Gastrocnemius medialis (tissue), 4 donors: Measurements from ENCODE around the gene SMIM10L2A. TPM values are rescaled to one million over a fixed set of nuclear protein-coding genes. Genes with fewer than 3 reads are reported as not detected.

ENCODE experiments used
- ATAC-seq, 2 donors: fragments of 150-250 bp; one replicate each; pipeline ENCODE4 v1.9.1; 2016
- DNase-seq, 2 donors: peaks; one replicate each; pipeline ENCODE4 v3.0.0-alpha.2; 2019
- H3K27ac ChIP-seq, 4 donors: fragments of 200-600 bp; sonication (generic); 1 replicate in 1 of 4; 2 replicates in 3 of 4; pipeline ENCODE4 v1.5.1; 2016 to 2018; ENCODE audit warnings: mild to moderate bottlenecking in 2 of 4, moderate library complexity in 1 of 4
- H3K27me3 ChIP-seq, 3 donors: fragments of 200-600 bp; sonication (generic) in 2 of 3; 1 replicate in 1 of 3; 2 replicates in 2 of 3; pipeline versions ENCODE4 v1.5.1 to v1.6.0; 2016 to 2019; ENCODE audit warnings: mild to moderate bottlenecking in 1 of 3, moderate library complexity in 1 of 3
- H3K36me3 ChIP-seq, 2 donors: fragments of 200-600 bp; sonication (generic) in 1 of 2; one replicate each; pipeline ENCODE4 v1.5.1; 2017 to 2018
- H3K4me1 ChIP-seq, 2 donors: fragments of 200-600 bp; sonication (generic) in 1 of 2; one replicate each; pipeline ENCODE4 v1.5.1; 2016 to 2017; ENCODE audit warnings: mild to moderate bottlenecking in 2 of 2
- H3K4me3 ChIP-seq, 4 donors: fragments of 200-600 bp; sonication (generic) in 3 of 4; 1 replicate in 1 of 4; 2 replicates in 3 of 4; pipeline ENCODE4 v1.5.1; 2016 to 2019; ENCODE audit warnings: mild to moderate bottlenecking in 2 of 4
- H3K9me3 ChIP-seq, 3 donors: fragments of 200-600 bp; sonication (generic) in 2 of 3; 1 replicate in 1 of 3; 2 replicates in 2 of 3; pipeline ENCODE4 v1.5.1; 2016 to 2019
- POLR2A ChIP-seq, 2 donors: fragments of 450-650 bp; IDR thresholded peaks; one replicate each; pipeline ENCODE4 v1.6.1; 2017; ENCODE audit warnings: antibody characterized with exemption in 2 of 2, mild to moderate bottlenecking in 2 of 2, moderate library complexity in 2 of 2
- in situ Hi-C, 4 donors: fragments of 200-750 bp; cut with MboI; loops; one replicate each; pipeline versions ENCODE4 v1.15.0 to v1.8.0; 2017; ENCODE audit warnings: low sequenced_read_pairs in 4 of 4
- intact Hi-C: fragments of 100-400 bp; cut with DNase I; formaldehyde crosslinking; loops from one replicate; pipeline ENCODE4 v1.15.1; 2023; ENCODE audit warnings: low total_unique reads
- total RNA-seq, 4 donors: library from RNA; depleted of rRNA; stranded (reverse); fragments of >200 nt; gene quantifications; one replicate each; pipeline versions ENCODE4 v1.1.0 to v1.2.3, GENCODE V29; 2016
- TF ChIP-seq, protein P1 (sequence below), 5 experiments: fragments of 450-650 bp in 3 of 5; fragments of 200-600 bp in 2 of 5; sonication (generic) in 2 of 5; IDR thresholded peaks in 4 of 5; conservative IDR thresholded peaks in 1 of 5; 1 replicate in 4 of 5; 2 replicates in 1 of 5; pipeline ENCODE4 v1.5.1; 2016 to 2019; ENCODE audit warnings: antibody characterized with exemption in 5 of 5, mild to moderate bottlenecking in 3 of 5, moderate library complexity in 3 of 5

The SMIM10L2A gene
- total RNA-seq, 4 donors from 2014 or later: 0.04 to 0.05 TPM; not detected in 2

DNA sequence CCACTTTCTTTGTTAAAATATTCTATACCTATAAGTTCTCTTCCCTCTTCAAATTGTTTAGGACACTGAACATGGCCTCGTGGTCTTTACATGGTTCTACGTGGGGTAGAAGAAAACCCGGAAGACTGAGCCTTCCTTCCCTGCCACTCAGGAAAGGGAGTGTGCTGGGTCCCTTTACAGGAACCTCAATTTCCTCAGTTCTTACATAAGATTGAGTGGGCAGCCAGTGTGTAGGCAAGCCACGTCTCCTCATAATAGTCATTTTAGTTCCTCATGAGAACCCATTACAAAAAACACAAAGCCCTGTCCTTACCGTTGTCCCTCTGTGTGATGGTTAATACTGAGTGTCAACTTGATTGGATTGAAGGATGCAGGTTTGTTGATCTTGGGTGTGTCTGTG is 28.7 kb upstream of the SMIM10L2A start:
- TF ChIP-seq POLR2A (IDR thresholded peaks at IDR 0.05): no peak
- TF ChIP-seq, protein P1, sequence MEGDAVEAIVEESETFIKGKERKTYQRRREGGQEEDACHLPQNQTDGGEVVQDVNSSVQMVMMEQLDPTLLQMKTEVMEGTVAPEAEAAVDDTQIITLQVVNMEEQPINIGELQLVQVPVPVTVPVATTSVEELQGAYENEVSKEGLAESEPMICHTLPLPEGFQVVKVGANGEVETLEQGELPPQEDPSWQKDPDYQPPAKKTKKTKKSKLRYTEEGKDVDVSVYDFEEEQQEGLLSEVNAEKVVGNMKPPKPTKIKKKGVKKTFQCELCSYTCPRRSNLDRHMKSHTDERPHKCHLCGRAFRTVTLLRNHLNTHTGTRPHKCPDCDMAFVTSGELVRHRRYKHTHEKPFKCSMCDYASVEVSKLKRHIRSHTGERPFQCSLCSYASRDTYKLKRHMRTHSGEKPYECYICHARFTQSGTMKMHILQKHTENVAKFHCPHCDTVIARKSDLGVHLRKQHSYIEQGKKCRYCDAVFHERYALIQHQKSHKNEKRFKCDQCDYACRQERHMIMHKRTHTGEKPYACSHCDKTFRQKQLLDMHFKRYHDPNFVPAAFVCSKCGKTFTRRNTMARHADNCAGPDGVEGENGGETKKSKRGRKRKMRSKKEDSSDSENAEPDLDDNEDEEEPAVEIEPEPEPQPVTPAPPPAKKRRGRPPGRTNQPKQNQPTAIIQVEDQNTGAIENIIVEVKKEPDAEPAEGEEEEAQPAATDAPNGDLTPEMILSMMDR (IDR thresholded peaks at IDR 0.05 in 4 of 5, conservative IDR thresholded peaks at IDR 0.05 in 1 of 5): no peak
- DNase-seq (no peak), ATAC-seq (no peak)
- intact Hi-C loops: no loop called here
- Histone ChIP-seq H3K36me3 (no peaks in the 10 kb centered on the region), H3K27me3 (no peaks in the 10 kb centered on the region), H3K4me3 (no peak overlapping the region), H3K27ac (no peak overlapping the region), H3K9me3 (no peaks in the 10 kb centered on the region), H3K4me1 (no peaks in the 10 kb centered on the region)
- in situ Hi-C loops: no loop called here

DNA sequence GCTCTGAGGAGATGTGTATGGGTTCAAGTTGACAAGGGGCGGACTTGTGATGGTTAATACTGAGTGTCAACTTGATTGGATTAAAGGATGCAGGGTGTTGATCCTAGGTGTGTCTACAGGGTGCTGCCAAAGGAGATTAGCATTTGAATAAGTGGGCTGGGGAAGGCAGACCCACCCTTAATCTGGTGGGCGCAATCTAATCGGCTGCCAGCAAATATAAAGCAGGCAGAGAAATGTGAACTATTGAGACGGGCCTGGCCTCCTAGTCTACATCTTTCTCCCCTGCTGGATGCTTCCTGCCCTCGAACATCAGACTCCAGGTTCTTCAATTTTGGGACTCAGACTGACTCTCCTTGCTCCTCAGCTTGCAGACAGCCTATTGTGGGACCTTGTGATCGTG is 26.7 kb upstream of the SMIM10L2A start:
- H3K36me3 ChIP-seq: no peaks in the 10 kb centered on the region
- intact Hi-C loops: no loop called here

DNA sequence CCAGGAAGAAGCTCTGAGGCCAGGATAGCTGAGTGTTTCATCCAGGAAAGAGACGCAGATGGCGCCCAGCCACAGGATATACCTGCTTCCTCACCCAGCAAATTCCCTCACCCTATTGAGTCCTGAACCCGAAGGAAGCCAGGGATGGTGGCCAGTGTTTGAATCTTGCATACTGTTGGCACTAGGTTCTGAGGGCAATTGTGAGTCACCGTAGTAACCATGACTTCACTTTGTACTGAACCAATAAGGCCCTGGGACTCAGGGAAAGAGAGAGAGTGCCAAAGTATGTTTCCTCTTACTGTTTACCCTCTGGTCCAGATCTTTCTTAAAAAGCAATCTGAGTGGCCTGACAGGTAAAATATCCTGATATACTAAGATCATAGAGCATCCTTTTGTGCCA is 25.6 kb upstream of the SMIM10L2A start:
- intact Hi-C loops: no loop called here
- H3K4me3 ChIP-seq: no peak overlapping the region
- DNase-seq (no peak), ATAC-seq (no peak)
- no peaks in the 10 kb centered on the region for H3K9me3 ChIP-seq
- no peaks in the 10 kb centered on the region for H3K27me3 ChIP-seq
- no peak for TF ChIP-seq POLR2A (IDR thresholded peaks at IDR 0.05)
- TF ChIP-seq, protein P1 (IDR thresholded peaks at IDR 0.05 in 4 of 5, conservative IDR thresholded peaks at IDR 0.05 in 1 of 5): no peak
- H3K4me1 ChIP-seq: no peaks in the 10 kb centered on the region
- H3K36me3 ChIP-seq: no peaks in the 10 kb centered on the region
- no peak overlapping the region for H3K27ac ChIP-seq
- in situ Hi-C loops: no loop called here

More for the DNA sequence above, 26.7 kb upstream of the SMIM10L2A start:
- H3K4me1 ChIP-seq: no peaks in the 10 kb centered on the region
- H3K27me3 ChIP-seq: no peaks in the 10 kb centered on the region
- in situ Hi-C loops: no loop called here
- no peaks in the 10 kb centered on the region for H3K9me3 ChIP-seq
- DNase-seq: no peak
- no peak for ATAC-seq
- TF ChIP-seq, protein P1 (IDR thresholded peaks at IDR 0.05 in 4 of 5, conservative IDR thresholded peaks at IDR 0.05 in 1 of 5): no peak
- no peak for TF ChIP-seq POLR2A (IDR thresholded peaks at IDR 0.05)
- no peak overlapping the region for H3K27ac ChIP-seq
- H3K4me3 ChIP-seq: no peak overlapping the region

DNA sequence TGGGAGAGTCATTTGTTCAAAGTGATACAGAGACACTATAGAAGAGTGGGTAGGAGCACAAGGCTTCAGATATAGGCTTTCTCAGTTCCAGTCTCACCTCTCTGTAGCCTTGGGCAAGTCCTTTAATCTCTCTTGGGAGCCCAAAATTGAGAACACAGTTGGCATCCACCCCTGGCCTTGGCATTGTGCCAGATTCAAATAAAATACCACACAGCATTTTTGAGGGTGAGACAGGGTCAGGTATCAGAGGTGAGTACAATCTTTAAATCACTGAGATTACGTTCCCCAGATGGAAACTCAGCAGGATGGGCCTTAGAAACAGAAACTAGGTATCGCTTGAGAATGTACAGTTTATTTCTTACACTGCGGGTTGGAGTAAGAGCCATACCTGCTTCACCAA is 25.2 kb upstream of the SMIM10L2A start:
- no peaks in the 10 kb centered on the region for H3K36me3 ChIP-seq
- in situ Hi-C loops: no loop called here
- TF ChIP-seq, protein P1 (IDR thresholded peaks at IDR 0.05 in 4 of 5, conservative IDR thresholded peaks at IDR 0.05 in 1 of 5): no peak
- TF ChIP-seq POLR2A (IDR thresholded peaks at IDR 0.05): no peak
- no peaks in the 10 kb centered on the region for H3K27me3 ChIP-seq
- no peaks in the 10 kb centered on the region for H3K9me3 ChIP-seq
- ATAC-seq: no peak
- H3K27ac ChIP-seq: no peak overlapping the region
- DNase-seq: no peak
- H3K4me3 ChIP-seq: no peak overlapping the region
- intact Hi-C loops: no loop called here
- H3K4me1 ChIP-seq: no peaks in the 10 kb centered on the region

DNA sequence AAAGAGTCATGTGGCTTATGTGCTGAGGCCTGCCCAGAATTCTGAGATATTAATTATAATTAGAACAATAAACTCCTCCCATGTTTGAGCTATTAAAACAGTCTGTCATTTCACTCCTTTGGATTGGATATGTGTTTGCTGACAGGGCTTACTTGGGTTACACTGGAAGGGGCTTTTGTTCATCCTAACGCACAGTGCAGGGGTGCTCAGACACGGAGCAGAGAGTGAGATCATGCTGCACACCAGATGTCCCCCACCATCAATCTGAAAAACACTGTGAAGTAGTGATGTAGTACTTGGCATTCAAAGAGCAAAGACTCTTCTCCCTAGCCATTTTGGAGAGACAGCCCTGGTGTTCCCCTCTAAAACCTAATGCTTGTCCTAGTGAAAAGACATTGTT is 24.1 kb upstream of the SMIM10L2A start:
- in situ Hi-C loops (no loop called here), intact Hi-C loops (no loop called here)
- no peak for ATAC-seq
- Histone ChIP-seq H3K27ac (no peak overlapping the region), H3K9me3 (no peaks in the 10 kb centered on the region), H3K4me1 (no peaks in the 10 kb centered on the region), H3K4me3 (no peak overlapping the region), H3K36me3 (no peaks in the 10 kb centered on the region), H3K27me3 (no peaks in the 10 kb centered on the region)
- no peak for TF ChIP-seq POLR2A (IDR thresholded peaks at IDR 0.05)
- TF ChIP-seq, protein P1 (IDR thresholded peaks at IDR 0.05 in 4 of 5, conservative IDR thresholded peaks at IDR 0.05 in 1 of 5): no peak
- no peak for DNase-seq
